AG04449 (cell line): ENCODE results near the gene TXNRD2.
A peak's percentile ranks its signal among the peaks of the same experiment; 100 is the strongest.
"Not testable (repeated sequence)": the region's sequence is repeated elsewhere in the genome, so short reads cannot be mapped to it uniquely, and the experiment has no call there.

ENCODE experiments used
- CTCF ChIA-PET: fragments of 350-600 bp; formaldehyde crosslinking; extraction: SDS; loops from one replicate; lab custom pipeline; 2021; ENCODE audit warnings: antibody characterized with exemption; lab: Yijun Ruan, JAX
- POLR2A ChIA-PET: fragments of 400-600, 350-600 bp; formaldehyde crosslinking; extraction: SDS; loops from one replicate; lab custom pipeline; 2020; ENCODE audit warnings: antibody characterized with exemption, inconsistent platforms; lab: Yijun Ruan, JAX
- DNase-seq: peaks from one replicate; pipeline ENCODE4 v3.0.0-alpha.2; 2010; ENCODE audit warnings: low read depth, low spot score
- H3K4me3 ChIP-seq: 2 replicates; pipeline ENCODE4 v1.5.1; 2011; ENCODE audit warnings: low read depth, mild to moderate bottlenecking, control low read depth, low read length
- TF ChIP-seq, protein P1 (sequence below): IDR thresholded peaks from one replicate; pipeline ENCODE4 v1.5.1; 2011; ENCODE audit warnings: mild to moderate bottlenecking, moderate library complexity, low read length, control low read depth, inconsistent platforms; ENCODE audit not compliant: insufficient read depth; ENCODE audit errors: missing control alignments

The TXNRD2 gene

GRCh38 chr22:19943082-19944026 lies 1.7 kb upstream of the TXNRD2 start:
- TF ChIP-seq, protein P1, sequence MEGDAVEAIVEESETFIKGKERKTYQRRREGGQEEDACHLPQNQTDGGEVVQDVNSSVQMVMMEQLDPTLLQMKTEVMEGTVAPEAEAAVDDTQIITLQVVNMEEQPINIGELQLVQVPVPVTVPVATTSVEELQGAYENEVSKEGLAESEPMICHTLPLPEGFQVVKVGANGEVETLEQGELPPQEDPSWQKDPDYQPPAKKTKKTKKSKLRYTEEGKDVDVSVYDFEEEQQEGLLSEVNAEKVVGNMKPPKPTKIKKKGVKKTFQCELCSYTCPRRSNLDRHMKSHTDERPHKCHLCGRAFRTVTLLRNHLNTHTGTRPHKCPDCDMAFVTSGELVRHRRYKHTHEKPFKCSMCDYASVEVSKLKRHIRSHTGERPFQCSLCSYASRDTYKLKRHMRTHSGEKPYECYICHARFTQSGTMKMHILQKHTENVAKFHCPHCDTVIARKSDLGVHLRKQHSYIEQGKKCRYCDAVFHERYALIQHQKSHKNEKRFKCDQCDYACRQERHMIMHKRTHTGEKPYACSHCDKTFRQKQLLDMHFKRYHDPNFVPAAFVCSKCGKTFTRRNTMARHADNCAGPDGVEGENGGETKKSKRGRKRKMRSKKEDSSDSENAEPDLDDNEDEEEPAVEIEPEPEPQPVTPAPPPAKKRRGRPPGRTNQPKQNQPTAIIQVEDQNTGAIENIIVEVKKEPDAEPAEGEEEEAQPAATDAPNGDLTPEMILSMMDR = peak; percentile 27
- ChIA-PET POLR2A (interaction anchor here (0.6 kb wide), 1 partner anchor 242 kb away, joined by 3 read pairs; no protein-coding TSS in a partner anchor), CTCF (interaction anchor here (1.0 to 1.9 kb wide), 7 partner anchors 11 to 213 kb away, joined by 3 to 11 read pairs (median 6); no protein-coding TSS in a partner anchor)
- DNase-seq = no peak
- H3K4me3 ChIP-seq = peak overlapping the region; percentile 82

DNA sequence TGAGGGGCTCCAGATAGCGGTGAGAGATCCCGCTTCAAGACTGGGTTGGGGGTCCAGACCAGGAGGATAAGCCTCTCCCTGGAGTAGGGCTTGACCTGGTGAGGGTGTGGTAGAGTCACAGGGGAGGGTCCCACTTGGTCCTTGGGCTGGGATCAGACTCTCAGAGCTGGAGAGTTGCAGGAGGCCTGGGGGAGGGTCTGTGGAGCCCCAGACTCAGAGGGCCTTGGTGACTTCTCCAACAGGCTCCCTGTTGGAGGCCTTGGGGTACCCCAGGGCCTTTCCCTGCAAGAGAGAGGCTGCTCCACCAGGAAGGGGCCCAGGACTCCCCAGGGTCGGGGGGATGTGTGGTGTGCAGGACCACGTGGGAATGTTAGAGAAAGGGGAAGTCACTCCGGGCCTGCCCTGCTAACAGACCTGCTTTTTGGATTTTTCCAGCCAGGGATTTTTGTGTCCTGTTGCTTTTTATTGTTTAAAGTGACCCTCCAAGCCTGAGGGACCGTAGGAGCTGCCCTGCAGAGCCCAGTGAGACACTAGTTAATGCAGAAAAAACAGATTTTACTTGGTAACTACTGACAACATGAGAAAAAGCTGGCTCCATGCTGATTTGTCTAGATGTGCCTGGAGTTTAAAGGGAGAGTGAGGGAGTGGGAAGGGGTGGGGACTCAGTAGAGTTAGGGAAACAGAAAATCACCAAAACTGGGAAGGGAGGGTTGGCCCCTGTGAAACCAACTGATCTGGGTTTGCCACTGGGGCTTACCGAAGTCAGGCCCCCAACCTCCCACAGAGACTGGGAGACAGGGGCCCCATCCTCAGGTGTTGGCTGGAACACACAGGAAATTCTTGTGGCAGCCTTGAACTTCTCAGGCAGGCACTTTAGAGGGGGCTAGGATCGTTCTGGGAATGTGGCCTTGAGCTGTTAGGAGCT lies 801 bp upstream of the TXNRD2 start:
- TF ChIP-seq, protein P1 = no peak
- no peak for DNase-seq
- POLR2A ChIA-PET = interaction anchor here (0.6 to 1.4 kb wide), 4 partner anchors 9 to 241 kb away, joined by 3 to 5 read pairs (median 4); no protein-coding TSS in a partner anchor
- CTCF ChIA-PET = interaction anchor here (1.0 to 1.9 kb wide), 7 partner anchors 12 to 212 kb away, joined by 3 to 11 read pairs (median 6); no protein-coding TSS in a partner anchor
- peak overlapping the region; percentile 82 for H3K4me3 ChIP-seq

DNA sequence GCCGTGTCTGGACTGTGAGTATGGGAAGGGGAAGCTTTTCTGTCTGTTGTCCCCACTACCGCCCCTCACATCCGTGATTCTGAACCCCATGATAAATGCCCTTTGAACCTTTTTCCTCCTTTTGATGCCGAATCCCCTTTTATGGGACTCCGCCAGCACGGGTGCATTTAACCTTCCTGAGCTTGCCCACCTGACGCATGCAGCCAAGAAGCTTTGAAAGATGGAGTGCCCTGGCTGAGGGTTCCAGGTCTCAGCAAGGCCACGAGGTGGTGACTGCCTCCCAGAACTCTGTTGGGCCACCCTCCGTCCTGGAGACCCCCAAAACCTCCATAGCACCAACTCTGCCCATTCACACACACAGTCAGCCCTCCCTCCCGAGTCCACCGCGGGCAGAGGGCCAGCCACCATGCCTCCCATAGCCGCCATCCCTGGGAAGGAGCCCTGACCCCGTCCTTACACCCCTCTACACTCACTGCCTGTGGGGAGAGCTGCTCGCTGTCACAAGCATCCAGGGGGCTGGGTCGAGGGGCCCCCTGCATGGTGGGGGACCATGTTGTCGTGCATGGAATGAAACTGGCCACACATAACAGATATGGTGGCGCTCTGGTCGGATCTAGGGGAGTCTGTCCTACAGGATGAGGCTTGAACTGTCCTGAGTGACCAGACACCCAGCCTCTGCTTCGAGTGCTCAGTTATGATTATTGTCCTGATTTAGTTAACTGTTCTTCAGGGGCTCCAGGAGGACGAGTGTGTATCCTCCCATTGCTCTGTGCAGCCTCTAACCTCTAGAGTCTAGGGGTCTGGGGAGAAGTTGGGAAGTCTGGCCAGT lies 868 bp downstream of the TXNRD2 start:
- peak overlapping the region; percentile 82 for H3K4me3 ChIP-seq
- POLR2A ChIA-PET = interaction anchor here (1.0 to 1.4 kb wide), 3 partner anchors 8 to 60 kb away, joined by 3 to 5 read pairs (median 4); no protein-coding TSS in a partner anchor
- no peak for DNase-seq
- TF ChIP-seq, protein P1 = no peak
- CTCF ChIA-PET = no interaction called here

- CTCF ChIA-PET = interaction anchor here (1.0 to 2.0 kb wide), 3 partner anchors 10 to 207 kb away, joined by 3 to 7 read pairs (median 5); no protein-coding TSS in a partner anchor
- H3K4me3 ChIP-seq = no peak overlapping the region
- no peak for DNase-seq
- TF ChIP-seq, protein P1 = no peak
- POLR2A ChIA-PET = no interaction called here
Measured at GRCh38 chr22:19937616-19938473, 3.8 kb downstream of the TXNRD2 start.

DNA sequence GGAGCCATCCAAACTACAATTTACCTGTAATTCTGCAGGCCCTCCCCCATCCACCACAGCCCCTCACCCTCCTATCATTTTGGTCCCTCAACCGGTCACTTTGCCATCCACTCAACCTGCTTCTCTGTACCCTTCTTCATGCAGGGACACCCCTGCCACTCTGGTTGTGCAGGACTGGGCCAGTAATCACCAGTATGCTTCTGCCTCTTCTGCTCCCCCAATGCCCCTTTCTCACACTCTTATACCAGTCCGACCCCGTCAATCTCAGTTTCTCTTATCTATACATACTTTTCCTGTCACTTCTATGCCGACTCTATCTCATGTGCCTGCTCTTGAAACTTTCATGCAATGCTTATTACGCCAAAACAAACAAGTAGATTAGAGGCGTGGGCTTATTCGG lies 5.1 kb downstream of the TXNRD2 start:
- ChIA-PET CTCF (interaction anchor here (2.0 kb wide), 1 partner anchor 11 kb away, joined by 7 read pairs; no protein-coding TSS in a partner anchor), POLR2A (interaction anchor here (0.6 kb wide), 1 partner anchor 833 kb away, joined by 3 read pairs; no protein-coding TSS in a partner anchor)
- TF ChIP-seq, protein P1 = no peak
- H3K4me3 ChIP-seq = no peak overlapping the region
- DNase-seq = no peak

- H3K4me3 ChIP-seq, POLR2A ChIA-PET, DNase-seq: not testable (repeated sequence)
- CTCF ChIA-PET = interaction anchor here (1.1 to 2.1 kb wide), 3 partner anchors 12 to 24 kb away, joined by 3 to 8 read pairs (median 6); no protein-coding TSS in a partner anchor
Measured at GRCh38 chr22:19935123-19935718, 6.4 kb downstream of the TXNRD2 start.
